HEK293 (cell line): ENCODE results near the gene B3GNT4.
A peak's percentile ranks its signal among the peaks of the same experiment; 100 is the strongest.

ENCODE experiments used
- BCL11A ChIP-seq: fragments of 450-650 bp; formaldehyde crosslinking; IDR thresholded peaks from 2 replicates; pipeline ENCODE4 v1.5.1; 2016; ENCODE audit warnings: low read depth, missing biosample characterization, missing genetic modification characterization
- BCL6B ChIP-seq: fragments of 450-650 bp; formaldehyde crosslinking; IDR thresholded peaks from 2 replicates; pipeline ENCODE4 v1.5.1; 2017; ENCODE audit warnings: missing biosample characterization, missing genetic modification characterization
- KLF17 ChIP-seq: fragments of 450-650 bp; formaldehyde crosslinking; IDR thresholded peaks from 2 replicates; pipeline ENCODE4 v1.5.1; 2016; ENCODE audit warnings: missing biosample characterization, missing genetic modification characterization
- KLF8 ChIP-seq: fragments of 450-650 bp; formaldehyde crosslinking; IDR thresholded peaks from 2 replicates; pipeline ENCODE4 v1.5.1; 2016; ENCODE audit warnings: missing biosample characterization, missing genetic modification characterization
- PRDM2 ChIP-seq: fragments of 450-650 bp; formaldehyde crosslinking; IDR thresholded peaks from 2 replicates; pipeline ENCODE4 v1.5.1; 2016; ENCODE audit warnings: missing biosample characterization, missing genetic modification characterization, borderline replicate concordance
- SCRT2 ChIP-seq: fragments of 450-650 bp; formaldehyde crosslinking; IDR thresholded peaks from 2 replicates; pipeline ENCODE4 v1.5.1; 2016; ENCODE audit warnings: missing biosample characterization, missing genetic modification characterization
- ZBTB1 ChIP-seq: fragments of 450-650 bp; formaldehyde crosslinking; IDR thresholded peaks from 2 replicates; pipeline ENCODE4 v1.5.1; 2016; ENCODE audit warnings: missing biosample characterization, missing genetic modification characterization
- ZBTB11 ChIP-seq: fragments of 450-650 bp; formaldehyde crosslinking; conservative IDR thresholded peaks from 2 replicates; pipeline ENCODE4 v1.5.1; 2016; ENCODE audit warnings: low read depth, missing biosample characterization, missing genetic modification characterization
- ZBTB8A ChIP-seq: fragments of 450-650 bp; formaldehyde crosslinking; IDR thresholded peaks from 2 replicates; pipeline ENCODE4 v1.5.1; 2016; ENCODE audit warnings: missing biosample characterization, missing genetic modification characterization
- ZFP3 ChIP-seq: fragments of 450-650 bp; formaldehyde crosslinking; IDR thresholded peaks from 2 replicates; pipeline ENCODE4 v1.5.1; 2016; ENCODE audit warnings: low read depth, missing biosample characterization, missing genetic modification characterization
- ZNF10 ChIP-seq: fragments of 450-650 bp; formaldehyde crosslinking; IDR thresholded peaks from 2 replicates; pipeline ENCODE4 v1.5.1; 2017; ENCODE audit warnings: missing biosample characterization, missing genetic modification characterization
- ZNF146 ChIP-seq: fragments of 450-650 bp; formaldehyde crosslinking; IDR thresholded peaks from 2 replicates; pipeline ENCODE4 v1.5.1; 2016; ENCODE audit warnings: missing biosample characterization, missing genetic modification characterization
- ZNF19 ChIP-seq: fragments of 450-650 bp; formaldehyde crosslinking; IDR thresholded peaks from 2 replicates; pipeline ENCODE4; 2016; ENCODE audit warnings: missing biosample characterization, missing genetic modification characterization, low read depth
- ZNF221 ChIP-seq: fragments of 450-650 bp; formaldehyde crosslinking; IDR thresholded peaks from 2 replicates; pipeline ENCODE4 v1.5.1; 2017; ENCODE audit warnings: missing biosample characterization, missing genetic modification characterization, borderline replicate concordance
- ZNF239 ChIP-seq: fragments of 450-650 bp; formaldehyde crosslinking; IDR thresholded peaks from 2 replicates; pipeline ENCODE4 v1.5.1; 2016; ENCODE audit warnings: missing biosample characterization, missing genetic modification characterization
- ZNF292 ChIP-seq: fragments of 450-650 bp; formaldehyde crosslinking; IDR thresholded peaks from 2 replicates; pipeline ENCODE4 v1.5.1; 2016; ENCODE audit warnings: low read depth, missing biosample characterization, missing genetic modification characterization, borderline replicate concordance
- ZNF302 ChIP-seq: fragments of 450-650 bp; formaldehyde crosslinking; IDR thresholded peaks from 2 replicates; pipeline ENCODE4 v1.5.1; 2016; ENCODE audit warnings: missing biosample characterization, missing genetic modification characterization, low read depth
- ZNF416 ChIP-seq: fragments of 450-650 bp; formaldehyde crosslinking; IDR thresholded peaks from 2 replicates; pipeline ENCODE4 v1.5.1; 2016; ENCODE audit warnings: missing biosample characterization, missing genetic modification characterization
- ZNF560 ChIP-seq: fragments of 450-650 bp; formaldehyde crosslinking; IDR thresholded peaks from 2 replicates; pipeline ENCODE4 v1.5.1; 2017; ENCODE audit warnings: missing biosample characterization, missing genetic modification characterization, borderline replicate concordance
- ZNF561 ChIP-seq: fragments of 450-650 bp; IDR thresholded peaks from 2 replicates; pipeline ENCODE4 v1.5.1; 2018; ENCODE audit warnings: missing biosample characterization, missing genetic modification characterization, borderline replicate concordance
- ZNF600 ChIP-seq: fragments of 450-650 bp; formaldehyde crosslinking; IDR thresholded peaks from 2 replicates; pipeline ENCODE4 v1.5.1; 2016; ENCODE audit warnings: missing biosample characterization, missing genetic modification characterization
- ZNF654 ChIP-seq: fragments of 450-650 bp; formaldehyde crosslinking; IDR thresholded peaks from 2 replicates; pipeline ENCODE4 v1.5.1; 2016; ENCODE audit warnings: low read depth, missing biosample characterization, missing genetic modification characterization
- ZNF776 ChIP-seq: fragments of 450-650 bp; formaldehyde crosslinking; IDR thresholded peaks from 2 replicates; pipeline ENCODE4 v1.5.0; 2017; ENCODE audit warnings: missing biosample characterization, missing genetic modification characterization, borderline replicate concordance
- TF ChIP-seq, protein P1 (sequence below): fragments of 450-650 bp; formaldehyde crosslinking; IDR thresholded peaks from 2 replicates; pipeline ENCODE4 v1.5.1; 2017; ENCODE audit warnings: missing biosample characterization, missing genetic modification characterization
- TF ChIP-seq, protein P2 (sequence below): fragments of 450-650 bp; formaldehyde crosslinking; IDR thresholded peaks from 2 replicates; pipeline ENCODE4 v1.5.1; 2017; ENCODE audit warnings: missing biosample characterization, mild to moderate bottlenecking, missing genetic modification characterization, moderate library complexity

B3GNT4 gene

DNA sequence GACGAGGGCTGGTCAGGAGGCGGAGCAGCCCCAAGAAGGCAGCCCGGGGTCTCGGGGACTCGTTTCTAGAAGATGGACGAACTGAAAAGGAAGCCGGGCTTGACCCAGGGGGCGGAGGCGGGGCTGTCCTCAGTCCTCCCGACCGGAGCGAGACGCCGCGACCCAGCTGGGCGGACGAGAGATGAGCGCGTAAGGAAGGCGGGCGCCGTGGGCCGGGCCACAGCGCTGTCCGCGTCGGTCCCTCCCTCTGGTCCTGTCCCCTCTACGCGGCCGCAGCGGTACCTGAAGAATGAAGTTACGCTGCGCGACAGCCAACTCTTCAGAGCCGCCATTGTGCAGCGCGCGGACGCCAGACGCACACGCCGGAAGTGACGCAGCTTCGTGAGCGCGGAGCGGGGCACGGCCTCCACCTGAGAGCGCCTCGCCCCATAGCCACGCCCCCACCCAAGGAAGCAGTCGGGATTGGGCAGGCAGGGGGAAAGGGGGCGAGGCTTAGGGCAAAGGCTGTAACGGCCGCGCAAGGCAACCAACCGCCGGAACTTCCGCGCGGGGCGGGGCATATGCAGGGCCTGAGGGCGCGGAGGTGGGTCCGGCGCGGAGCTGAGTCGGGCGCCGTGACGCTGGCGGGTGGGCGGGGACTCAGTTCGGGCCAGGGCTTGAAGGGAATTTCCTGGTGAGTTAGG is 22.3 kb downstream of the B3GNT4 start, which contains the start of gene DIABLO (continued):
- TF ChIP-seq, protein P1, sequence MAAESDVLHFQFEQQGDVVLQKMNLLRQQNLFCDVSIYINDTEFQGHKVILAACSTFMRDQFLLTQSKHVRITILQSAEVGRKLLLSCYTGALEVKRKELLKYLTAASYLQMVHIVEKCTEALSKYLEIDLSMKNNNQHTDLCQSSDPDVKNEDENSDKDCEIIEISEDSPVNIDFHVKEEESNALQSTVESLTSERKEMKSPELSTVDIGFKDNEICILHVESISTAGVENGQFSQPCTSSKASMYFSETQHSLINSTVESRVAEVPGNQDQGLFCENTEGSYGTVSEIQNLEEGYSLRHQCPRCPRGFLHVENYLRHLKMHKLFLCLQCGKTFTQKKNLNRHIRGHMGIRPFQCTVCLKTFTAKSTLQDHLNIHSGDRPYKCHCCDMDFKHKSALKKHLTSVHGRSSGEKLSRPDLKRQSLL (tag by site-specific recombination) = no peak
- TF ChIP-seq KLF17 (tag by site-specific recombination) (0 out of 2 replicates have a peak, but pooled peaks have one; percentile 49), ZNF600 (peak; percentile 77; the same call in 1 of the 2 replicates), ZBTB11 (tag by site-specific recombination) (peak; percentile 92), ZFP3 (no peak), BCL11A (tag by site-specific recombination) (no peak), ZNF560 (tag by site-specific recombination) (no peak), ZNF416 (tag by site-specific recombination) (no peak), ZNF561 (tag by site-specific recombination) (0 out of 2 replicates have a peak, but pooled peaks have one; percentile 77), ZNF302 (tag by site-specific recombination) (no peak), ZNF776 (no peak), ZNF239 (tag by site-specific recombination) (no peak), ZNF10 (tag by site-specific recombination) (no peak), ZNF654 (tag by site-specific recombination) (no peak), SCRT2 (tag by site-specific recombination) (peak; percentile 86; the same call in 1 of the 2 replicates), KLF8 (tag by site-specific recombination) (peak; percentile 96), ZNF146 (tag by site-specific recombination) (no peak), ZBTB8A (tag by site-specific recombination) (0 out of 2 replicates have a peak, but pooled peaks have one; percentile 14), BCL6B (tag by site-specific recombination) (no peak), ZBTB1 (tag by site-specific recombination) (no peak), ZNF221 (no peak), PRDM2 (no peak), ZNF19 (tag by site-specific recombination) (no peak), ZNF292 (tag by site-specific recombination) (no peak)
- TF ChIP-seq, protein P2, sequence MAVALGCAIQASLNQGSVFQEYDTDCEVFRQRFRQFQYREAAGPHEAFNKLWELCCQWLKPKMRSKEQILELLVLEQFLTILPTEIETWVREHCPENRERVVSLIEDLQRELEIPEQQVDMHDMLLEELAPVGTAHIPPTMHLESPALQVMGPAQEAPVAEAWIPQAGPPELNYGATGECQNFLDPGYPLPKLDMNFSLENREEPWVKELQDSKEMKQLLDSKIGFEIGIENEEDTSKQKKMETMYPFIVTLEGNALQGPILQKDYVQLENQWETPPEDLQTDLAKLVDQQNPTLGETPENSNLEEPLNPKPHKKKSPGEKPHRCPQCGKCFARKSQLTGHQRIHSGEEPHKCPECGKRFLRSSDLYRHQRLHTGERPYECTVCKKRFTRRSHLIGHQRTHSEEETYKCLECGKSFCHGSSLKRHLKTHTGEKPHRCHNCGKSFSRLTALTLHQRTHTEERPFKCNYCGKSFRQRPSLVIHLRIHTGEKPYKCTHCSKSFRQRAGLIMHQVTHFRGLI (tag by site-specific recombination) = no peak
